T47D (cell line): ENCODE results near the gene SND1.

Experiments used
- DNase-seq, 2 experiments: peaks; one replicate each; pipeline versions ENCODE4 v3.0.0 to v3.0.0-alpha.2; 2011 to 2012; ENCODE audit warnings: low read depth in 1 of 2, low spot score in 1 of 2
- JUND ChIP-seq: IDR thresholded peaks from 2 replicates; pipeline ENCODE4 v1.6.1; 2012; ENCODE audit warnings: low read depth
- in situ Hi-C: cut with HindIII; loops from 2 replicates; pipeline ENCODE4 v1.10.0; 2016; ENCODE audit warnings: low sequenced_read_pairs, low pct_unique_long_range_greater_than_20kb

The SND1 gene

DNA sequence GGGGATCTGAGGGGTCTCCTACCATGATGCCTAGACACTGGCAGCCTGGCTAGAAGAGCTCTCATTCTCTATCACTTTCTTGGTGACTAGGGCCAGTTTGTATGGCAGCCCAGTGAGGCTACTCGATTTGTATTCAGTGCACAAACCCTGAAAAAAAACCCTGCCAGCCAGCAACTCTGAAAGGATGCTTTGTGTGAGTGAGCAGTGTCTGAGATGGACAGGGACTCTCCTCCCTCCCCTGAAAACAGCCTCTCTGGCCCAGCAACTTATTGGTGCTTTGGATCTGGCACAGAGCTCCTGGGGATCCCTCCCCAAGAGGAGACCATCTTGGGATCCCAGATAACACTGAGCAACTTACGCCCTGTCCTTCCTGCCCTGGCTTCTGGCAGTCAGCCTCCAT, 390.0 kb downstream of the SND1 start:
- in situ Hi-C loops: no loop called here
- DNase-seq: no peak
- no peak for TF ChIP-seq JUND

DNA sequence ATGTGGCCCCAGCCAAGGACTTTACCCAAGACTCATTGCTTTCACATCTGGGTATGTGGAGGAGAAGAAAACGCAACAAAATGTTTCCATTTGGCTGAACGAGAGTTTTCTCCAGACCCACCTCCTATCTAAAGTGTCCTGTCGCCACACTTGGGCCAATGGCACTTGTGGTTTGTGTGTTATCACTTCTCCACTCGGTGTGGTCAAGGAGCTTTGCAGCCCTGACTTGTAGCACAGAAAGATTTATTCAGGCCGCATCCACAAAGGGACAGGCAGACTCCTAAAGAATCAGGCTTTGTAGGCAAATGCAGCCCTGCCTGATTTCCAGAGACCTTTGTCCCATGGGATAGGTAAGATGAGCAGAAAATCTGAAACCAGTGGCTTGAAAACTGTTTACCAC, 392.1 kb downstream of the SND1 start:
- in situ Hi-C loops: no loop called here
- TF ChIP-seq JUND: no peak
- DNase-seq: no peak

DNA sequence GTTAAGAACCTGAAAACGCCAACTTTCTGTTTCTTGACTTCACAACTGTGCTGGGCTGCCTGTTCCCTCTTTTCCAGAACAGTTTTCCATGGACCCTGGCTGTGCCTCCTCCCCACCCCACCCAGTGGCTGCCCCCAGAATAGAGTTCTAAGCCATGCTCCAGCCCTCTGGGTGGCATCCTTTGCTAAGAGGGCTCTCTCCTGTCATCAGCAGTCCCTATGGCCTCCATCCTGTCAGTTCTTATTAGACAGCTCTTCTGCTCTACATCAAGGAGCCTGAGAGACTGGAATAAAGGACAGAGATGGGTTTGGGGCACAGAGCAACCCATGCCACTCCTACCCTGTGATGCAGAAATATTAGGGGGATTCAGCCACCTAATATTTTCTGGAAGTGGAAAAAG, 393.2 kb downstream of the SND1 start:
- no peak for DNase-seq
- in situ Hi-C loops: no loop called here
- no peak for TF ChIP-seq JUND

DNA sequence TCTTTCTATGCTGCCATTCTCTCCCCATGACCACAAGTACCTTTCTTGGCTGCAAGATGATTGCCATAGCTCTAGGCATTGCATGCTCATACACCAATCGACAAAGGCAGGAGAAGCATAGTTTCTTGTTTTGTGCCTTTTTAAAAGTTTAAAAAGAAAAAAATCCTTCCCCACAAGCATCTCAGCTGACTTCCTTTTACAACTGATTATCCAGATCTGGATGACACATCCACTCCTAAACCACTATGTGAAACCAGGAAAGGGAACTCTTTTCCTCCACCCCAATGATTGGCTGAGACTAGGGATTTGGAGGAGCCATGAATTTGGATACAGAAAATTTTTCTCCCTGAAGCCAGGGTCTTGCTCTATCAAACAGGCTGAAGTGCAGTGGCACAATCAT, 393.8 kb downstream of the SND1 start:
- TF ChIP-seq JUND: no peak
- in situ Hi-C loops: no loop called here
- no peak for DNase-seq

DNA sequence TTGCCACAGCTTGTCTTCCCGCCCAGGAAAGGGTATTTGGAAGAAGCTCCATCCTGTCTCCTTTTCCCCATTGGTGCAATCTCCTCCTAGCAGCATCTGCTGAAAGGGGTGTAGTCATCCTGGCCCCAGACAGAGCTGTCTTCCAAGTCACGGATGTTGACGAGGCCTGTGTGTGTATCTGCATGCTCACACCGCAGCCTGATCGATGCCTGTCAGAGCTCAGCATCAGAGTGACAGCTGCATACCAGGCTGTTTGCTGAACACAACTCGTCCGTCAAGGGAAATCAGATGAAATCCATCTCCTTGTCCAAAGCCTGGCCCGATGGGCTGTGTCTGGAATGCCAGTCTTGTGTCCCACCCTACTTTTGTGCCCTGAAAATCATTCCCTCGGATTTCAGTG, 400.4 kb downstream of the SND1 start:
- in situ Hi-C loops: no loop called here
- TF ChIP-seq JUND: no peak
- no peak for DNase-seq

DNA sequence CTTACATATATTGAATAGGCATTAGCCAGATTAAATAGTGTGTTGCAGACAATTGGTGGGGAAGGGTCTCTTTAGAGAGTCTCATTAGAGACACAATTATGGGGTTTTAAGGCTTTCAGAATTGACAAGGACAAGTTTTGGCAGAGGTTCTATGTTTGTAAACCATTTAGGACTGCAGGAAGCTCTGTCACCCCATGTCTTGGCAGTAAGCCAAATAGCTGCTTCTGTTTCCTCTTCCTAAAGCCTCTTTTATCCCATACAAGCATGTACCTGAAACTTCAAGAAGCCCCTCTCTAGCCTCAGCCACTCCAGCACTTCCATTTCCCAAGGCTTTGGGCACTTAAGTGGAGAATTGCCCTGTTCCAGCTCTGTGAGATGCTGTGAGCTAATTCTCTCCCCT, 401.0 kb downstream of the SND1 start:
- in situ Hi-C loops: no loop called here
- TF ChIP-seq JUND: no peak
- DNase-seq: peak in 1 of 2 experiments; percentile 43

DNA sequence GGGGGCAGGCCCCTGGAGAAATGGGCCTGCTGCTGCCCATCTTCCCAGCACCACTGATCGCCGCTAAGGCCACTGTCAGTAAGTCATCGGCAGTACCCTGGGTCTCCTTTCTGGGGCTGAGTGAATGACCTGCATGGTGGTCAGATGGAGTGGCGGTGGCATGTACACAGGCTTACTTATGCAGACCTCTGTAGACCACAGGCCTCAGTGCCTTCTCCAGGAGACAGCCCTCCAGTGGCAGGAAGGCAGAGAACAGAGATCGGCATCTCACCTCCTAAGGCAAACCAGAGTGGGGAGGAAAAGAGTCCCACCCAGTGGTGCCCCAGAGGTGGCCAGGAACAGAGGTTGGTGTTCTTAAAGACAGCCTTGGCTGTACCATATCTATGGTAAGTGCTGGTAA, 402.0 kb downstream of the SND1 start:
- TF ChIP-seq JUND: no peak
- DNase-seq: no peak
- in situ Hi-C loops: no loop called here

DNA sequence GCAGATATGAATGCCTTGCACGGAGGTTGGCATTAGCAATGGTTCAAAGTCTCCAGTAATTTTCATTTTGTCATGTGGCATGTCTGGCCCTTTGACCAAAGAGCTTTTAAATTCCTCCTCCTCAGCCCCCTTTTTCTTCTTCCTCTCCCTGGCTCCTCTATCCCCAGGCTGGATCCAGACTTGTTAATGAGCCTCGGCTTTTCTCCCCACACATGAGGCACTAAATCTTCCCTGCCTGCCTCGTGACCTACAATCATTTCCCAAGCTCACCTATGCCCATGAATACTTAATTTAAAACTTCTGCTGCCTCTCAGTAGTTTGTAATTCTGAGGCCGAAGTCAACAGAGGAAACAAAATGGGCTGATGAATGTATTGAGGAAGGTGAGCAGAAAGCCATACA, 402.5 kb downstream of the SND1 start:
- no peak for DNase-seq
- in situ Hi-C loops: no loop called here
- no peak for TF ChIP-seq JUND

DNA sequence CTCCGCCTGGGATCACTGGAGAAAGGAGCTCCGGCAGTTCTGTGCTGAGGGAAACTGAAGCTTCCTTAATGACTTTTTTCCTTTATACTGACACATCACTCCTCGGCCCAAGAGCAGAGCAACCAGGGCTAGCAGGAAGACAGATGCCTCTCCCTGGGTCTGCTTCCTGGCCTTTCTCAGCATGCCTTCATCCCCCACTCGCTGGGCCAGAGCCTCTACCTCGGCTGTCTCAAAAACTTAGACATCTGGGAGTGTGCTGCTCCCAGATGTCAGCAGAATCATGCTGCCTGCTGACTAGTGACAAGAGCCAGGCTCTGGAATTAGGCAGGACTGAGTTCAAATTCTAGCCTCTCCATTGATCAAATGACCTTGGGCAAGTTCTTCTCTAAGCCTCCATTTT, 403.6 kb downstream of the SND1 start:
- no peak for DNase-seq
- in situ Hi-C loops: no loop called here
- no peak for TF ChIP-seq JUND

DNA sequence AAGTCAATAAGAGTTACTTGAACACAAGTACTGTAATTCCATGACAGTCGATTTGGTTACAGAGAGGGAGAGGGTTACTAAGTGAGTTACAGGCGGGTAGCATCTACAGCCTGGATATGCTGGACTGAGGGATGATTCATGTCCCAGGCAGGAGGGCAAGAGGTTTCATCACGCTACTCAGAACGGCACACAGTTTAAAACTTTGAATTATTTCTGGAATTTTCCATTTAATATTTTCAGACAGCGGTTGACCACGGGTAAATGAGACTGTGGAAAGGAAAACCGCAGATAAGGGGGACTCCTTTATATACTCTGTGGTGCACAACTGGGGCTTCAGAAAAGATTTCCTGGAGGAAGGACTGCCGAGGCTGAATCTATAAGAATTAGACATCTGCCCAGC, 404.9 kb downstream of the SND1 start:
- no peak for TF ChIP-seq JUND
- in situ Hi-C loops: no loop called here
- DNase-seq: no peak

DNA sequence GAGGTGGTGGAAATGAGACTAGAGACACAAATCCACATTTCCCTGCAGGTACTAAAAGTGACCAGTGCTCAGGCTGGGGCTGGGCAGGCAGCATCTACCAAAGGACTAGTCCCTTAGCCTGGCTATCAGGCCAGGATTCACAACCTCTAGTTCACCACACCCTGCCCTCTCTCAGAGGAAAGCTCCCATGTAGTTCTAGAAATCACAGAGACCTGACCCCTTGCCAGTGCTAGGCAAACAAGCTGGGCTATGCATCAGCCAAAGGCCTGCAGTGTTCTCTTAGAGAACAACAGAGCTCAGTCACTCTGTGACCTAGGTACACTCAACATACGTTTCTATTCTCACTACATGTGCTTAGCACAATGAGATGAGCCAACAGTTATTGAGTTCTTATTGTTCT, 405.9 kb downstream of the SND1 start:
- in situ Hi-C loops: no loop called here
- no peak for DNase-seq
- TF ChIP-seq JUND: no peak

DNA sequence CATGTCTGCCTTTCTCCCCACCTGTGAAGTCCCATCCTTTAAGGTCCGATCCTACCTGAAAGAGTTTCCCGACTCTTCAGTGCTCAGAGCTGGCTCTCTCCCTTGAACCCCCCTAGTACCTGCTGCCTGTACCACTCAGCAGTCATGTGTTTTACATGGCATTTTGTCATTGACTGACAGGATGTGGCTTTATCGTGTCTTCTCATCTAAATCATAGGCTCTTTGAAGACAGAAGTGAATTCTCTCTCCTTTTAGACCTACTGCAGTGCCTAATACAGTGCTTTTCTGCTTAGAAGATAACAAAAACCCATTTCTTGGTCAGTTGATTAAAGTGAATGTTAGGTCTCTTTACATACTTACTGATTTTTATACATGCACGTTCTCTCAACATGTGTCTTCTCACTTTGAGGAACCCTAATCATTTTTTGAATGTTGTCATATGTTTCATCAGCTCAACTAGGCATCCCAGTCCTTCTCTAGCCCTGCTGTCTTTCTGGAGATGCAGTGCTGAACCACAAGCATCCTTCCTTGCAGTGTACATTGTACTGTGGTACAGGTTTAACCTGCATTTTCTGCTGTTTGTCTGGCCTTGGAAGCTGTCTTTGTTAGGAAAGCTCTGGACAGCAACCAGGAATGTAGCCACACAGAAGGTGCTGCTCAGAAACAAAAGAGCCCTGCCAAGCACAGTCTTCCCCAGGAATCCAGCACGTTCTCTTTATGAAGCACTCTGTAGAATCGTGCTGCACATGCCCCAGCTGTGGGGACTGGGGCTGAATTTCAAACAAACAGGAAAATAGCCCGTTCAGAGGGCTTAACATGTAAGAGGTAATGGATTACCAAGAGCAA, 407.4 kb downstream of the SND1 start:
- in situ Hi-C loops: no loop called here
- peak in 1 of 2 experiments; percentile 74 for DNase-seq
- TF ChIP-seq JUND: no peak

DNA sequence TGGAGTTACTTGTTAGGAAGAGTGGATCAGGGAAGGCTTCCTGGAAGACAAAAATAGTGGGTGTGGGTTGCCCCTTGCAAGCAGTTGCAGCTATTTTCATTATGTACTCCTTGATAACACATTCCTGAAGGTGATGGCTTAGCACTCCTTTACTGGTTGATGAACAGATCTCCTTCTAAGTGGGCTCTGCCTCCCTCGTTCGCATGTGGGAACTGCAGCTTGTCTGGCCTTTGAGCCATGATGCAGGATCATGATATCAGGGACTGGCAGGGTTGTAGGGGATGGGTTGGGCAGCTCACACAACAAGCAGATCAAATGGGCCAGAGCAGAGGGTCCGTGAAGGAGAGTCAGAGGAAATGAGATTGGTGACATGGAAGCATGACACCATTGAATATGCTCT, 408.0 kb downstream of the SND1 start:
- in situ Hi-C loops: no loop called here
- TF ChIP-seq JUND: no peak

DNA sequence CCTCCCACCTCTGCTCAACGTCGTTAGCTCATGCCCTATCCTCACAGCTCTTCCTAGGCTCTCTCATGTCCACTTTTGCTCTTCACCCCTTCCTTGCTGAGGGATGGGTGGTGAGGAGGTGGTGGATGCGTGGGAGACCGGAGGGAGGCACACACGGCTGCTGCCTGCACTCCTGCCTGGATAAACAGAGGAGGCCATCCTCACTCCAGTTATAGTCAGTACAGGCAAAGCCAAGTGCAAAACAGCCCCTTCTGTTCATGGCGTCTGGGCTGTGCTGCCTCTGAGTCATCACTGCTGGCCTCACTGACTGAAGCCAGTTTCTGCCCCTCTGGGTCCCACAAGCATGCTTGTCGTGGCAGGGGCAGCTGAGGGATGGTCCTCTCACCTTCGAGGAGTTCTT, 411.1 kb downstream of the SND1 start:
- DNase-seq: no peak
- in situ Hi-C loops: no loop called here
- TF ChIP-seq JUND: no peak

More for the DNA sequence above, 408.0 kb downstream of the SND1 start:
- DNase-seq: no peak

DNA sequence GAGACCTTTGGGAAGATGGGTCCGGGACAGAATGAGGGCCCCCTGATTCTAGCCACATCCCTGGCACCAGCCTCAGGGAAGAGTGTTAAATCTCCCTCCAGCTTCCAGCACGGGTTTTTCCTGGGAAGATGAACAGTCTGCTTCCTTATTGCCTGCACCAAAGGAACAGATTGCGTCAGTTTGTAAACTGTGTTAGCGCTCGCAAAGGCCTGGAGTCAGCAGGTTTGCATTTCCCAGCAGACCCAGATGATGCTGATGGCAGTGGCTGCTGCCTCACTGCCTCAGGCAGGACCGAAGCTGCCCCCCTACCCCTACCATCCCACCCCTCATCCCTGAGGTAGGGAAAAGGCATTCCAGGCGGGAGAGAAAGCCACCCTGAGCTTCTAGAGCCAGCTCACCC, 413.9 kb downstream of the SND1 start:
- in situ Hi-C loops: no loop called here
- no peak for TF ChIP-seq JUND
- no peak for DNase-seq
